Measurements from ENCODE around the gene TRPM1.

GRCh38 chr15:31108836-31109235 lies 7.3 kb upstream of the TRPM1 start:
- TF ChIP-seq CTCF (IDR thresholded peaks at IDR 0.05 in 4 of 5, conservative IDR thresholded peaks at IDR 0.05 in 1 of 5) (no peak), POLR2A (IDR thresholded peaks at IDR 0.05) (no peak)

Measured in gastrocnemius medialis (tissue), 4 donors.